Activated T-helper 1 cell treated with Interleukin-2 at 50 U/mL for 16 hours (primary cell): ENCODE measurements around the gene MIGA2.

Experiments used
- DNase-seq: peaks from one replicate; pipeline ENCODE4 v3.0.0-alpha.2; 2020; ENCODE audit warnings: low read depth

Gene MIGA2

GRCh38 chr9:129074106-129074505 is 37.7 kb downstream of the MIGA2 start:
- no peak for DNase-seq

GRCh38 chr9:129075996-129076639 is 39.7 kb downstream of the MIGA2 start:
- DNase-seq, result no peak

GRCh38 chr9:129076640-129077037 is 40.2 kb downstream of the MIGA2 start:
- DNase-seq, result no peak

- DNase-seq, result no peak
Measured at GRCh38 chr9:129077236-129077635, 40.8 kb downstream of the MIGA2 start.

- DNase-seq, result no peak
Measured at GRCh38 chr9:129078691-129079503, 42.5 kb downstream of the MIGA2 start.

GRCh38 chr9:129079829-129080228 is 43.4 kb downstream of the MIGA2 start:
- no peak for DNase-seq

- no peak for DNase-seq
Measured at GRCh38 chr9:129080298-129080600, 43.8 kb downstream of the MIGA2 start.

GRCh38 chr9:129080601-129081387 is 44.4 kb downstream of the MIGA2 start, which contains the start of gene DOLPP1:
Gene DOLPP1, plus strand, starts transcription at chr9:129081111. Its CDS starts 21 bp downstream, at chr9:129081132.
- peak; percentile 99 for DNase-seq

- no peak for DNase-seq
Measured at GRCh38 chr9:129081388-129081904, 45.0 kb downstream of the MIGA2 start.

- DNase-seq, result no peak
Measured at GRCh38 chr9:129084087-129084486, 47.7 kb downstream of the MIGA2 start.

GRCh38 chr9:129089246-129089645 is 52.8 kb downstream of the MIGA2 start:
- no peak for DNase-seq

GRCh38 chr9:129093602-129094386 is 57.4 kb downstream of the MIGA2 start:
- DNase-seq, result no peak

GRCh38 chr9:129094387-129095169 is 58.2 kb downstream of the MIGA2 start:
- no peak for DNase-seq

GRCh38 chr9:129095170-129095667 is 58.8 kb downstream of the MIGA2 start:
- DNase-seq, result no peak

- no peak for DNase-seq
Measured at GRCh38 chr9:129095908-129096307, 59.5 kb downstream of the MIGA2 start.

GRCh38 chr9:129097671-129098306 is 61.4 kb downstream of the MIGA2 start:
- DNase-seq, result no peak

GRCh38 chr9:129098328-129098727 is 61.9 kb downstream of the MIGA2 start:
- DNase-seq, result no peak

- DNase-seq, result no peak
Measured at GRCh38 chr9:129100383-129101169, 64.2 kb downstream of the MIGA2 start.

GRCh38 chr9:129101279-129101678 is 64.9 kb downstream of the MIGA2 start:
- no peak for DNase-seq
